Measurements from ENCODE around the gene NDUFS7.

GRCh38 chr19:1399079-1399478 lies 15.4 kb downstream of the NDUFS7 start:
- no peak for TF ChIP-seq CTCF (IDR thresholded peaks at IDR 0.05)
- no peak for TF ChIP-seq ZFX (IDR thresholded peaks at IDR 0.05; ENCODE audit: borderline replicate concordance)

Measured in 22Rv1 (cell line).